BJ (cell line): Measurements from ENCODE around the gene TMEM178B. TPM values are rescaled to one million over a fixed set of nuclear protein-coding genes. Genes with fewer than 3 reads are reported as not detected.

Experiments used
- CTCF ChIA-PET: fragments of 350-600 bp; formaldehyde crosslinking; extraction: SDS; loops from one replicate; lab custom pipeline; 2021; ENCODE audit warnings: antibody characterized with exemption, inconsistent platforms; lab: Yijun Ruan, JAX
- POLR2A ChIA-PET: fragments of 300-600 bp; sonication (Branson Sonifier 250); formaldehyde crosslinking; extraction: SDS; loops from one replicate; lab custom pipeline; 2021; ENCODE audit warnings: antibody characterized with exemption; lab: Charles Lee
- DNase-seq: peaks from one replicate; pipeline ENCODE4 v3.0.0-alpha.2; 2011; ENCODE audit warnings: low read depth
- H3K27me3 ChIP-seq: 2 replicates; pipeline ENCODE4 v1.6.0; 2011; ENCODE audit warnings: low read length; ENCODE audit not compliant: control insufficient read depth, insufficient read depth
- H3K36me3 ChIP-seq: 2 replicates; pipeline ENCODE4 v1.5.1; 2011; ENCODE audit warnings: low read length; ENCODE audit not compliant: control insufficient read depth, insufficient read depth
- H3K4me3 ChIP-seq: 2 replicates; pipeline ENCODE4 v1.5.1; 2011; ENCODE audit warnings: low read depth, mild to moderate bottlenecking, control low read depth, low read length
- CTCF ChIP-seq: IDR thresholded peaks from 2 replicates; pipeline ENCODE4 v1.5.1; 2011; ENCODE audit warnings: low read depth, mild to moderate bottlenecking, control low read depth, inconsistent platforms, low read length, moderate library complexity; ENCODE audit not compliant: insufficient read depth
- polyA plus RNA-seq: library from polyadenylated mRNA; depleted of rRNA; stranded (reverse); fragments of >200 nt; gene quantifications from 2 replicates; pipeline ENCODE4 v1.2.3, GENCODE V29; 2011

TMEM178B gene
- polyA plus RNA-seq, 1 experiment = 0.43 TPM

DNA sequence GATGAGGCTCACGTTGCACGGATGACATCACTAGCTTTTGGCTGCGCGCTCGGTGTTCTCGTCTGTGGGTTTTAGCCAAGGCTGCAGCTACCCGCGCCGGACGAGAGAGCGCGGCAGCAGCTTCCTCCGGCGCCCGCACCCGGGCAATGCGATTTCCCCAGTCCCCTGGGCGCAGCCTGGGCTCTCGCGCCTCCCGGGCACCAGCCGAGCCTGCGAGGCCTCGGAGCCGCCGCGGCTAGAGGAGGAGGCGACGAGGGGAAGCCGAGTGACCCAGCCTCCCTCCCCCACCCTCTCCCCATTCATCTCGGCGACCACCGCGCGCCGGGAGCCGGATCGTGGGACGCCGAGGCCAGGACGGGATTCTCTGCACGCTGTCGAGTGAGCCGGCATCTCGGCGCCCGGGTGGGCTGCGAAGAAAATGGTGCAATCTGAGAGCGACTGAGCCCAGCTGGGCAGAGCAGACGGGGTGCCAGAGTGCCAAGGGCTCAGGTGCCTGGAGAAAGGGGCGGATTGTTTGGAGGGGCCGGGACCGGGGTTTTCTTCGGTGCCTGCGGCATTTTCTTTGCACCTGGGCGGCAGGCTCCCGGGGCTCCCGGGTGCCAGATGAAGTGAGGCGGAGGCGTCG lies 1.2 kb upstream of the TMEM178B start:
- no peak for TF ChIP-seq CTCF
- ChIA-PET POLR2A (no interaction called here), CTCF (no interaction called here)
- Histone ChIP-seq H3K27me3 (peaks cover 33% of the 10 kb centered on the region), H3K4me3 (peak overlapping the region; percentile 32), H3K36me3 (no peaks in the 10 kb centered on the region)
- peak; percentile 12 for DNase-seq

DNA sequence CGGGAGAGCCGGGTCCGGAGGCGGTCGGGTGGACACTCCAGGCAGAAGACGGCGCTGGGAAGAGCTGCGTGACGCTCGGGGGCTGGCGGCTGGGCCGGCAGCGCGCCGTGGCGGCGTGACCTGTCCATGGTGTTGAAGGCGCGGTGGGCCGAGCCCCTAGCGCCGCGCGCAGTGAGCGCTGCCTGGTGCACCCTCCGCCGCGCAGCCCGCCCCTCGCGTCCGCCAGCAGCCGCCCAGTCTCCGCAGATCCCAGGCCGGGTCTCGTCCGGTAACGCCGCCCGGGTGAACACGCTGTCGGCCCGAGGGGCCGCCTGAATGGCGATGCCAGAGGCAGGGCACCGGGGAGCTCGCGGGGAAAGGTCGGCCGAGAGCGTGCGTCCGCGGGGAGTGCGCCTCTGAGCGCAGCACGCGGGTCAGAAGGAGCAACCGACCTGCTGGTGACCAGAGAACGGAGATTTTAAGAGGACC lies 657 bp upstream of the TMEM178B start:
- no peak for DNase-seq
- Histone ChIP-seq H3K36me3 (no peaks in the 10 kb centered on the region), H3K4me3 (peak overlapping the region; percentile 32), H3K27me3 (peaks cover 33% of the 10 kb centered on the region)
- CTCF ChIA-PET = no interaction called here
- TF ChIP-seq CTCF = no peak
- POLR2A ChIA-PET = no interaction called here

DNA sequence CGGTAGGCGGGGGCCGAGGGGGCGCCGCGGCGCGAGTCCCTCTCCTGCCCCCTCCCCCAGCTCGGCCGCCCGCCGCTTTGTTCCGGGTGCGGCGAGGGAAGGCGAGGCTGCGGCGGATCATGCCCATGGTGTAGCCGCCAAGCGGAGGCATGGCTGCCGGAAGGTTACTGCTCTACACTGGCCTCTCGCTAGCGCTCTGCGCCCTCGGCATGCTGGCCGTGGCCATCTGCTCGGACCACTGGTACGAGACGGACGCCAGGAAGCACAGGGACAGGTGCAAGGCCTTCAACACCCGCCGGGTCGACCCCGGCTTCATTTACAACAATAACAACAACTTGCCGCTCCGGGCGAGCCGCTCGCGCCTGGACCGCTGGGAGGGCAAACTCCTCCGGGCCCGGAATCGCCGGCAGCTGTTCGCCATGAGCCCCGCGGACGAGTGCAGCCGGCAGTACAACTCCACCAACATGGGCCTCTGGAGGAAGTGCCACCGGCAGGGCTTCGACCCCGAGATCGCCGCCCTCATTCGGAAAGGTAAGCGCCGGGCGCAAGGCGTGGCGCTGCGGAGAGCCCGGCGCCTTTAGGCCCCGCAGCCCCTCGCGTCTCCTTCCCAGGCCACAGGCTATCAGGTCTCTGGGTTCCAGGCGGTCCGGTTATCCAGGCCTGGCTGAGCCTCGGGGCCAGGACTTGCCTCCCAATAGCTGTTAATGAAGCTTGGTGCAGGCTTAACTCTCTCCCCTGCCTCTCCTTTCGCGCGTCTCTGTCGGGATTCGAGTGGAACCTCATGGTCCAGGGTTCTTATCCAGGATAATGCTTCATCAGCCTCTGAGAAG lies 513 bp downstream of the TMEM178B start:
- CTCF ChIA-PET = no interaction called here
- peak overlapping the region; percentile 16 for H3K4me3 ChIP-seq
- POLR2A ChIA-PET = no interaction called here

GRCh38 chr7:141074997-141075396 lies 1.1 kb downstream of the TMEM178B start:
- ChIA-PET CTCF (no interaction called here), POLR2A (no interaction called here)
- DNase-seq = no peak
- no peak overlapping the region for H3K4me3 ChIP-seq
- no peaks in the 10 kb centered on the region for H3K36me3 ChIP-seq
- TF ChIP-seq CTCF = no peak
- peaks cover 33% of the 10 kb centered on the region for H3K27me3 ChIP-seq

More for the DNA sequence above, 513 bp downstream of the TMEM178B start:
- Histone ChIP-seq H3K27me3 (peaks cover 33% of the 10 kb centered on the region), H3K36me3 (no peaks in the 10 kb centered on the region)
- no peak for TF ChIP-seq CTCF
- DNase-seq = no peak

- no peaks in the 10 kb centered on the region for H3K36me3 ChIP-seq
- no peak for TF ChIP-seq CTCF
- POLR2A ChIA-PET = no interaction called here
- H3K4me3 ChIP-seq = no peak overlapping the region
- H3K27me3 ChIP-seq = peaks cover 26% of the 10 kb centered on the region
- no peak for DNase-seq
- CTCF ChIA-PET = no interaction called here
Observed at GRCh38 chr7:141076377-141076776, 2.5 kb downstream of the TMEM178B start.
